GM12878 (cell line): Measurements from ENCODE around the gene UBAP1. TPM values are rescaled to one million over a fixed set of nuclear protein-coding genes. Genes with fewer than 3 reads are reported as not detected.

Experiments
- ATAC-seq: fragments of 200-7000 bp; cut with Tn5 transposase; 3 replicates; pipeline ENCODE4 v1.9.1; 2020; ENCODE audit warnings: mild to moderate bottlenecking, moderate library complexity
- BruUV-seq: library from RNA; stranded (reverse); fragments of 400-500 nt; replicated peaks from 2 replicates; lab custom pipeline; 2021; lab: Mats Ljungman, UMichigan
- CTCF ChIA-PET: fragments of 300-600 bp; sonication (Branson Sonifier 250); formaldehyde crosslinking; extraction: SDS; loops from one replicate; lab custom pipeline; 2021; ENCODE audit warnings: inconsistent platforms; lab: Yijun Ruan, JAX
- POLR2A ChIA-PET: fragments of 350-600 bp; formaldehyde crosslinking; extraction: SDS; loops from one replicate; lab custom pipeline; 2021; ENCODE audit warnings: inconsistent platforms; lab: Charles Lee
- RAD21 ChIA-PET: fragments of 300-600 bp; sonication (Branson Sonifier 250); formaldehyde crosslinking; loops from one replicate; lab custom pipeline; 2023; ENCODE audit warnings: antibody characterized with exemption; ENCODE audit not compliant: unreplicated experiment; lab: Charles Lee
- SMC1A ChIA-PET: fragments of 300-600 bp; sonication (Branson Sonifier 250); formaldehyde crosslinking; loops from one replicate; lab custom pipeline; 2023; ENCODE audit not compliant: unreplicated experiment, uncharacterized antibody; lab: Charles Lee
- DNase-seq: peaks from one replicate; pipeline ENCODE4 v3.0.0-alpha.2; 2011; ENCODE audit warnings: low read depth, low spot score
- FAIRE-seq: peaks from 3 replicates; lab custom pipeline; 2011; peaks lifted over from hg19 to GRCh38; lab: Jason Lieb, UNC
- H2AFZ ChIP-seq: 2 replicates; pipeline ENCODE4 v1.6.0; 2011; ENCODE audit warnings: low read depth, low read length, control low read depth; ENCODE audit not compliant: control insufficient read depth
- H3K27ac ChIP-seq: 2 replicates; pipeline ENCODE4 v1.5.1; 2011; ENCODE audit warnings: control low read depth; ENCODE audit not compliant: control insufficient read depth, insufficient read depth
- H3K27me3 ChIP-seq, 2 experiments: replicated peaks in 1 of 2; 2 replicates each; pipeline versions ENCODE4 v1.6.0 to v1.6.1; 2011; ENCODE audit warnings: low read length in 1 of 2; ENCODE audit not compliant: control insufficient read depth in 2 of 2, insufficient read depth in 2 of 2
- H3K36me3 ChIP-seq, 2 experiments: 2 replicates each; pipeline ENCODE4 v1.5.1; 2011; ENCODE audit warnings: low read length in 1 of 2; ENCODE audit not compliant: control insufficient read depth in 2 of 2, insufficient read depth in 2 of 2
- H3K4me1 ChIP-seq: 2 replicates; pipeline ENCODE4 v1.6.1; 2011; ENCODE audit warnings: mild to moderate bottlenecking, low read length, moderate library complexity, mixed read lengths; ENCODE audit not compliant: control insufficient read depth, insufficient read depth
- H3K4me2 ChIP-seq: 2 replicates; pipeline ENCODE4 v1.6.0; 2011; ENCODE audit warnings: control low read depth; ENCODE audit not compliant: control insufficient read depth, insufficient read depth
- H3K4me3 ChIP-seq: fragments of 200-600 bp; sonication (generic); 2 replicates; pipeline ENCODE4 v1.5.1; 2016
- H3K79me2 ChIP-seq: 2 replicates; pipeline ENCODE4 v1.6.0; 2011; ENCODE audit warnings: low read length; ENCODE audit not compliant: control insufficient read depth, insufficient read depth
- H3K9ac ChIP-seq: 2 replicates; pipeline ENCODE4 v1.8.0; 2011; ENCODE audit warnings: low read length, control low read depth, mixed read lengths; ENCODE audit not compliant: control insufficient read depth, insufficient read depth
- H3K9me3 ChIP-seq: replicated peaks from 3 replicates; pipeline ENCODE4 v1.5.1; 2011; ENCODE audit warnings: mild to moderate bottlenecking, low read length; ENCODE audit not compliant: control insufficient read depth, insufficient read depth
- H4K20me1 ChIP-seq: 2 replicates; pipeline ENCODE4 v1.6.0; 2011; ENCODE audit not compliant: control insufficient read depth, insufficient read depth
- CBFB ChIP-seq: IDR thresholded peaks from 2 replicates; pipeline ENCODE4 v1.6.1; 2016; ENCODE audit warnings: antibody characterized with exemption, low read depth
- FOS ChIP-seq: IDR thresholded peaks from 3 replicates; pipeline ENCODE4 v1.6.1; 2011; ENCODE audit warnings: borderline replicate concordance; ENCODE audit not compliant: insufficient read length; ENCODE audit errors: extremely low read depth
- JUNB ChIP-seq: IDR thresholded peaks from 2 replicates; pipeline ENCODE4 v1.6.1; 2016; ENCODE audit warnings: antibody characterized with exemption, mild to moderate bottlenecking
- MEF2A ChIP-seq: IDR thresholded peaks from 2 replicates; pipeline ENCODE4 v1.6.1; 2011; ENCODE audit warnings: low read depth, mild to moderate bottlenecking, low read length, moderate library complexity; ENCODE audit not compliant: insufficient read depth
- MYC ChIP-seq: IDR thresholded peaks from 2 replicates; pipeline ENCODE4 v1.6.1; 2011; ENCODE audit warnings: mild to moderate bottlenecking, low read length, moderate library complexity, inconsistent platforms; ENCODE audit not compliant: insufficient read depth, insufficient replicate concordance, insufficient read length, severe bottlenecking
- NR2F1 ChIP-seq: fragments of 450-650 bp; conservative IDR thresholded peaks from 2 replicates; pipeline ENCODE4 v1.6.1; 2017; ENCODE audit warnings: mild to moderate bottlenecking
- RBBP5 ChIP-seq: fragments of 200-600 bp; sonication (generic); conservative IDR thresholded peaks from 2 replicates; pipeline ENCODE4 v1.6.1; 2016
- SMAD5 ChIP-seq: IDR thresholded peaks from 2 replicates; pipeline ENCODE4 v1.6.1; 2016; ENCODE audit warnings: antibody characterized with exemption, low read depth
- SMARCA5 ChIP-seq: fragments of 450-650 bp; IDR thresholded peaks from 2 replicates; pipeline ENCODE4 v1.6.1; 2017; ENCODE audit warnings: mild to moderate bottlenecking
- SMC3 ChIP-seq: IDR thresholded peaks from 2 replicates; pipeline ENCODE4 v1.6.1; 2011; ENCODE audit warnings: low read length, improper control_type of control experiment, borderline replicate concordance
- ZSCAN29 ChIP-seq: fragments of 450-650 bp; IDR thresholded peaks from 2 replicates; pipeline ENCODE4 v1.6.1; 2017; ENCODE audit warnings: mild to moderate bottlenecking, moderate library complexity
- WGBS: methylation state at CpG from one replicate; pipeline ENCODE4 v1.1.6; 2016; ENCODE audit warnings: low lambda C conversion rate; ENCODE audit not compliant: insufficient replicate concordance, insufficient coverage; ENCODE audit errors: missing lambda C conversion rate; 5-methylcytosine and 5-hydroxymethylcytosine counted together
- in situ Hi-C: fragments of 300-500 bp; cut with MboI; formaldehyde crosslinking; loops from 9 replicates; pipeline ENCODE4 v1.14.3; 2018; ENCODE audit warnings: mixed read lengths
- intact Hi-C: fragments of 100-400 bp; cut with micrococcal nuclease; formaldehyde crosslinking; loops from one replicate; pipeline ENCODE4 v1.14.2; 2022; ENCODE audit not compliant: unreplicated experiment
- polyA plus RNA-seq, 11 experiments: library from polyadenylated mRNA; depleted of rRNA in 4 of 11; unstranded in 6 of 11; stranded (reverse) in 5 of 11; fragments of >200 nt; fragmentation: Nextera tagmentation in 4 of 11; fragmentation: Illumina TruSeq in 1 of 11; extraction: Ambion mirVana in 4 of 11; extraction: Trizol in 1 of 11; gene quantifications; 1 replicate in 1 of 11; 2 replicates in 10 of 11; pipeline versions ENCODE4 v1.2.1 to v1.2.3, GENCODE V29; 2011 to 2016; ENCODE audit warnings: inconsistent platforms in 2 of 11, missing spikeins in 2 of 11, low read depth in 1 of 11
- total RNA-seq, 4 experiments: library from RNA; depleted of rRNA in 3 of 4; stranded (reverse); fragments of >200 nt in 3 of 4; fragmentation: Illumina TruSeq in 1 of 4; extraction: Trizol in 1 of 4; gene quantifications; 2 replicates each; pipeline versions ENCODE4 v1.2.1 to v1.2.3, GENCODE V29; 2013 to 2021
- TF ChIP-seq, protein P1 (sequence below): fragments of 450-650 bp; IDR thresholded peaks from 2 replicates; pipeline ENCODE4 v1.6.1; 2018; ENCODE audit warnings: borderline replicate concordance, mild to moderate bottlenecking; ENCODE audit not compliant: partially characterized antibody
- TF ChIP-seq, protein P2 (sequence below): IDR thresholded peaks from 2 replicates; pipeline ENCODE4 v1.6.1; 2012; ENCODE audit warnings: low read length, inconsistent platforms
- TF ChIP-seq, protein P3 (sequence below): IDR thresholded peaks from 2 replicates; pipeline ENCODE4 v1.6.1; 2011; ENCODE audit warnings: borderline replicate concordance, low read depth, mild to moderate bottlenecking, moderate library complexity, low read length; ENCODE audit not compliant: insufficient read depth, poor library complexity, severe bottlenecking
- TF ChIP-seq, protein P4 (sequence below): fragments of 450-650 bp; conservative IDR thresholded peaks from 2 replicates; pipeline ENCODE4 v1.6.1; 2017; ENCODE audit warnings: mild to moderate bottlenecking, moderate library complexity

The UBAP1 gene
- total and polyA plus RNA-seq, 10 of the 15 experiments (the other 5 are each of a cell fraction or from before 2014, with no cell fraction given): 2.1 to 47.9 (median 27.2) TPM

DNA sequence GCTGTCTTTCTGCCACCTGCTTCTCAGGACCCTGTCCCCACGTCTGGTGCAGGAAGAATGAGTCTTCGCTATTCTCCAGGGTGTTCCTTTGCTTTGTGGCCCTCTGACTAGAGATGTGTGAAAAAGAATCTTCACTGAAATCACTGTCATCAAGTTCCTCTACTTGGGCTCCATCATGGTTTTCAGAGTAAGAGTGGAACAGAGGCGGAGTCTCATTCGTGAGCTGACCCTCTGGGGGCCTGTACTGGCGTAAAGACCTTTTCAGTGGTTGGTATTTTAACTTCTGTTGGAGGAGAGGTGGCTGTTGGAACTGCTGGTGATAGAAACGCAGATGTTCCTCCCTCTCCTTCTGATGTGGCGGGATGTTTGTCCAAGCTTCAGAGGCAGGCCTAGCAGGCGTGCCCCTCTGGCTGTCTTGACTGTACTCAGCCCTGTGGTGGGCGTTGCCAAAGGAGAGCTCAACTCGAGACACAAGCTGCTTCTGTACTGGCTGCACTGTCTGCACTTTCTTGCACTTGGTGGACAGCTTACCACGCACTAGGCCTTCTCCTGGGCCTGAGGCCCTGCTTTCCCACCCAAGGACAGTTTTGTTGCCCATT, 78.2 kb downstream of the UBAP1 start:
- no peaks in the 10 kb centered on the region for H3K9me3 ChIP-seq
- in situ Hi-C loops: no loop called here
- DNase-seq: no peak
- ChIA-PET RAD21 (no interaction called here), SMC1A (interaction anchor here (1.1 kb wide), 1 partner anchor 71 kb away, joined by 3 read pairs; no protein-coding TSS in a partner anchor), CTCF (no interaction called here), POLR2A (no interaction called here)
- H3K27ac ChIP-seq: no peak overlapping the region
- intact Hi-C loops: no loop called here
- no peak for FAIRE-seq
- H3K36me3 ChIP-seq: peaks cover 12 to 16% of the 10 kb centered on the region in 2 experiments; a peak in 3 of 4 replicates
- TF ChIP-seq SMARCA5 (no peak), MYC (no peak), SMC3 (no peak), NR2F1 (no peak), ZSCAN29 (no peak), FOS (no peak), MEF2A (no peak), CBFB (no peak), SMAD5 (no peak), RBBP5 (no peak), JUNB (no peak)
- TF ChIP-seq, protein P1, sequence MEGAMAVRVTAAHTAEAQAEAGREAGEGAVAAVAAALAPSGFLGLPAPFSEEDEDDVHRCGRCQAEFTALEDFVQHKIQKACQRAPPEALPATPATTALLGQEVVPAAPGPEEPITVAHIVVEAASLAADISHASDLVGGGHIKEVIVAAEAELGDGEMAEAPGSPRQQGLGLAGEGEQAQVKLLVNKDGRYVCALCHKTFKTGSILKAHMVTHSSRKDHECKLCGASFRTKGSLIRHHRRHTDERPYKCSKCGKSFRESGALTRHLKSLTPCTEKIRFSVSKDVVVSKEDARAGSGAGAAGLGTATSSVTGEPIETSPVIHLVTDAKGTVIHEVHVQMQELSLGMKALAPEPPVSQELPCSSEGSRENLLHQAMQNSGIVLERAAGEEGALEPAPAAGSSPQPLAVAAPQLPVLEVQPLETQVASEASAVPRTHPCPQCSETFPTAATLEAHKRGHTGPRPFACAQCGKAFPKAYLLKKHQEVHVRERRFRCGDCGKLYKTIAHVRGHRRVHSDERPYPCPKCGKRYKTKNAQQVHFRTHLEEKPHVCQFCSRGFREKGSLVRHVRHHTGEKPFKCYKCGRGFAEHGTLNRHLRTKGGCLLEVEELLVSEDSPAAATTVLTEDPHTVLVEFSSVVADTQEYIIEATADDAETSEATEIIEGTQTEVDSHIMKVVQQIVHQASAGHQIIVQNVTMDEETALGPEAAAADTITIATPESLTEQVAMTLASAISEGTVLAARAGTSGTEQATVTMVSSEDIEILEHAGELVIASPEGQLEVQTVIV: no peak
- TF ChIP-seq, protein P2, sequence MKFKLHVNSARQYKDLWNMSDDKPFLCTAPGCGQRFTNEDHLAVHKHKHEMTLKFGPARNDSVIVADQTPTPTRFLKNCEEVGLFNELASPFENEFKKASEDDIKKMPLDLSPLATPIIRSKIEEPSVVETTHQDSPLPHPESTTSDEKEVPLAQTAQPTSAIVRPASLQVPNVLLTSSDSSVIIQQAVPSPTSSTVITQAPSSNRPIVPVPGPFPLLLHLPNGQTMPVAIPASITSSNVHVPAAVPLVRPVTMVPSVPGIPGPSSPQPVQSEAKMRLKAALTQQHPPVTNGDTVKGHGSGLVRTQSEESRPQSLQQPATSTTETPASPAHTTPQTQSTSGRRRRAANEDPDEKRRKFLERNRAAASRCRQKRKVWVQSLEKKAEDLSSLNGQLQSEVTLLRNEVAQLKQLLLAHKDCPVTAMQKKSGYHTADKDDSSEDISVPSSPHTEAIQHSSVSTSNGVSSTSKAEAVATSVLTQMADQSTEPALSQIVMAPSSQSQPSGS: no peak
- TF ChIP-seq, protein P3, sequence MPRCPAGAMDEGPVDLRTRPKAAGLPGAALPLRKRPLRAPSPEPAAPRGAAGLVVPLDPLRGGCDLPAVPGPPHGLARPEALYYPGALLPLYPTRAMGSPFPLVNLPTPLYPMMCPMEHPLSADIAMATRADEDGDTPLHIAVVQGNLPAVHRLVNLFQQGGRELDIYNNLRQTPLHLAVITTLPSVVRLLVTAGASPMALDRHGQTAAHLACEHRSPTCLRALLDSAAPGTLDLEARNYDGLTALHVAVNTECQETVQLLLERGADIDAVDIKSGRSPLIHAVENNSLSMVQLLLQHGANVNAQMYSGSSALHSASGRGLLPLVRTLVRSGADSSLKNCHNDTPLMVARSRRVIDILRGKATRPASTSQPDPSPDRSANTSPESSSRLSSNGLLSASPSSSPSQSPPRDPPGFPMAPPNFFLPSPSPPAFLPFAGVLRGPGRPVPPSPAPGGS: no peak
- TF ChIP-seq, protein P4, sequence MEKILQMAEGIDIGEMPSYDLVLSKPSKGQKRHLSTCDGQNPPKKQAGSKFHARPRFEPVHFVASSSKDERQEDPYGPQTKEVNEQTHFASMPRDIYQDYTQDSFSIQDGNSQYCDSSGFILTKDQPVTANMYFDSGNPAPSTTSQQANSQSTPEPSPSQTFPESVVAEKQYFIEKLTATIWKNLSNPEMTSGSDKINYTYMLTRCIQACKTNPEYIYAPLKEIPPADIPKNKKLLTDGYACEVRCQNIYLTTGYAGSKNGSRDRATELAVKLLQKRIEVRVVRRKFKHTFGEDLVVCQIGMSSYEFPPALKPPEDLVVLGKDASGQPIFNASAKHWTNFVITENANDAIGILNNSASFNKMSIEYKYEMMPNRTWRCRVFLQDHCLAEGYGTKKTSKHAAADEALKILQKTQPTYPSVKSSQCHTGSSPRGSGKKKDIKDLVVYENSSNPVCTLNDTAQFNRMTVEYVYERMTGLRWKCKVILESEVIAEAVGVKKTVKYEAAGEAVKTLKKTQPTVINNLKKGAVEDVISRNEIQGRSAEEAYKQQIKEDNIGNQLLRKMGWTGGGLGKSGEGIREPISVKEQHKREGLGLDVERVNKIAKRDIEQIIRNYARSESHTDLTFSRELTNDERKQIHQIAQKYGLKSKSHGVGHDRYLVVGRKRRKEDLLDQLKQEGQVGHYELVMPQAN: no peak
- H3K4me3 ChIP-seq: no peak overlapping the region
- no peaks in the 10 kb centered on the region for H3K4me1 ChIP-seq
- H3K79me2 ChIP-seq: no peaks in the 10 kb centered on the region
- ATAC-seq: no peak
- no peak overlapping the region for H2AFZ ChIP-seq
- no peaks in the 10 kb centered on the region for H3K27me3 ChIP-seq
- H4K20me1 ChIP-seq: no peaks in the 10 kb centered on the region
- H3K9ac ChIP-seq: no peak overlapping the region
- BruUV-seq: no TSS peak
- H3K4me2 ChIP-seq: no peak overlapping the region
- 76% methylated on average over 11 of the region's 11 CpGs for WGBS
